Measurements from ENCODE around the gene SAMD4A. TPM values are rescaled to one million over a fixed set of nuclear protein-coding genes. Genes with fewer than 3 reads are reported as not detected.

Gene SAMD4A
- total RNA-seq, 6 experiments from 2014 or later: 33.8 to 53.7 (median 41.0) TPM

DNA sequence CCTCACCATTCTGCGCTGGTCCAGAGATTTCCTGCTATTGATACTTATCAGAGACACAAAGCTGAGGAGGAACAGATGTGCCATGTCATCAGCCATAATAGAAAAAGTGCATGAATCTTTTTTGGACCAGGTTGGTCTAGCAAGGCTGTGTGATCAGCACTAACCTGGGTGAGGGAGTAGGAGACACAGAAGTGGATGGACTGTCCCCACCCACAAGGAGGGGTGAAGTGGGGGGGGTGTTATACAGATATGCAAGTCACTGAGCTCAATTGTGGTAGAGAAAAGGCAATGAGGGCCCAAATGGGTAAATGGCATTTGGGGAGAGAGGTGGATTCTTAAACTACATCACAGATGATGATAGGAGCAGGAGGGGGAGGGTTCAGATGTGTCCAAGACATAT is 123.0 kb downstream of the SAMD4A start:
- no peak overlapping the region for H3K4me3 Mint-ChIP-seq
- no peak for DNase-seq
- TF ChIP-seq, protein P1, sequence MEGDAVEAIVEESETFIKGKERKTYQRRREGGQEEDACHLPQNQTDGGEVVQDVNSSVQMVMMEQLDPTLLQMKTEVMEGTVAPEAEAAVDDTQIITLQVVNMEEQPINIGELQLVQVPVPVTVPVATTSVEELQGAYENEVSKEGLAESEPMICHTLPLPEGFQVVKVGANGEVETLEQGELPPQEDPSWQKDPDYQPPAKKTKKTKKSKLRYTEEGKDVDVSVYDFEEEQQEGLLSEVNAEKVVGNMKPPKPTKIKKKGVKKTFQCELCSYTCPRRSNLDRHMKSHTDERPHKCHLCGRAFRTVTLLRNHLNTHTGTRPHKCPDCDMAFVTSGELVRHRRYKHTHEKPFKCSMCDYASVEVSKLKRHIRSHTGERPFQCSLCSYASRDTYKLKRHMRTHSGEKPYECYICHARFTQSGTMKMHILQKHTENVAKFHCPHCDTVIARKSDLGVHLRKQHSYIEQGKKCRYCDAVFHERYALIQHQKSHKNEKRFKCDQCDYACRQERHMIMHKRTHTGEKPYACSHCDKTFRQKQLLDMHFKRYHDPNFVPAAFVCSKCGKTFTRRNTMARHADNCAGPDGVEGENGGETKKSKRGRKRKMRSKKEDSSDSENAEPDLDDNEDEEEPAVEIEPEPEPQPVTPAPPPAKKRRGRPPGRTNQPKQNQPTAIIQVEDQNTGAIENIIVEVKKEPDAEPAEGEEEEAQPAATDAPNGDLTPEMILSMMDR (IDR thresholded peaks at IDR 0.05): no peak
- peak overlapping the region; percentile 1; the same call in 1 of the 2 replicates for H3K27ac Mint-ChIP-seq
- H3K27me3 Mint-ChIP-seq (ENCODE audit: insufficient read depth): peaks cover 5% of the 10 kb centered on the region
- H3K36me3 Mint-ChIP-seq (ENCODE audit: low read depth): peaks cover 16% of the 10 kb centered on the region
- no peaks in the 10 kb centered on the region for H3K9me3 Mint-ChIP-seq
- peaks cover 67% of the 10 kb centered on the region for H3K4me1 Mint-ChIP-seq (ENCODE audit: low read depth)

DNA sequence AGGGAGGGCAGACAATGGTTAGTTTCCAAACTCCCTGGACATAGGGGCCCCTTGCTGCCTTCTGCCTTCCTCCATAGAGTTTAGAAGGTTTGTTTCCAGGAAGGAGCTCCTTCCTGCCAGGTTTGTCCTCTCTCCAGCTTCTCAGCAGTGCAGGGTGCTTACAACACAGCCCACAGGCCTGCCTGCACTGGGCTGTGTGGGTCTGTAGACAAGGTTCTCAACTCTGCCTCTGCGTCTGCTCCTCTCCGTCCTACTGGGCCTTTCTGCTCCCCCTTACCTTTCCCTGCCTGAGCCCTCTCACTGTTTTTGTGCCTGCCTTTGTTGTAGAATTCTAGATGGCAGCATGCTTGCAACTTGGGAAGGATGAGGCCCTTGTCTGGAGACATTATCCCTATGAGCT is 124.0 kb downstream of the SAMD4A start:
- H3K27me3 Mint-ChIP-seq (ENCODE audit: insufficient read depth): peaks cover 5% of the 10 kb centered on the region; the same call in 1 of the 2 replicates
- TF ChIP-seq, protein P1 (IDR thresholded peaks at IDR 0.05): no peak
- 0 out of 2 replicates have a peak overlapping the region, but pooled peaks have one; percentile 17 for H3K27ac Mint-ChIP-seq
- no peak overlapping the region for H3K4me3 Mint-ChIP-seq
- H3K4me1 Mint-ChIP-seq (ENCODE audit: low read depth): peaks cover 57% of the 10 kb centered on the region
- H3K9me3 Mint-ChIP-seq: no peaks in the 10 kb centered on the region
- peaks cover 15% of the 10 kb centered on the region for H3K36me3 Mint-ChIP-seq (ENCODE audit: low read depth)
- DNase-seq: no peak

DNA sequence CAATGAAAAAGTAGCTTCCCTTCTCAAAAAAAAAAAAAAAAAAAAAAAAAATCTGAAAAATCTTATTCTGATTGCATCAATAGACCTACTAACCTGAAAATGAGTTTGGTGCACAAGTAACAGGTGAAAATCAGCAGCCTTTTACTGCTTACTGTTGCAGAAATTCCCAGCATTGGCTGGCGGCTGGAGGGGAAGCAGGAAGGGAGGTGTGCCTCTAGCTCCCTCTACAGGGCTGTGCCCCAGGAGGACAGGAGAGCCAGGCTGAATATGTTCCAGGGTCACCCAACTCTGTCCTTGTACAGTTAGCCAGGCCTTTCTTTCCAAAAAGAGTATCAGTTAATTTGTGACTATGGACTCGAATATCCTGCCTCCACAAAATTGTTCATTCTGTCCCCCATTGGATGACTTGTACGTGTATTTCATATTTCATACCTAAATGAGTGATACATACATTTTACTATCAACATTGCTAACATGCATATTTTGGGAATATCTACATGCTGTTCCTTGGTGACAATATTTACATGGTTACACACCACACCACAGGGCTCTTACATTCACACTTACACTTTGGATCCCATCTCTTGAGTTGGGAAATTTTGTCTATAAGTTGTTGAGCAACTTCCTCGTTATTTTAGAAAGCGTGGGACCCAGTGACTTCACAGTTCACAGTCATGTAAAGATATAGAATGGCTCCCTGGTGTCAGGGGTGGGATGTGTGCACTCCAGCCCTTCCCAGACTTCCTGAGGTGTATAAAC is 124.8 kb downstream of the SAMD4A start:
- H3K4me1 Mint-ChIP-seq (ENCODE audit: low read depth): peaks cover 52% of the 10 kb centered on the region
- TF ChIP-seq, protein P1 (IDR thresholded peaks at IDR 0.05): peak; percentile 89
- H3K27me3 Mint-ChIP-seq (ENCODE audit: insufficient read depth): peaks cover 3% of the 10 kb centered on the region; the same call in 1 of the 2 replicates
- H3K36me3 Mint-ChIP-seq (ENCODE audit: low read depth): peaks cover 15% of the 10 kb centered on the region
- DNase-seq: peak; percentile 59
- no peak overlapping the region for H3K27ac Mint-ChIP-seq
- H3K4me3 Mint-ChIP-seq: no peak overlapping the region
- no peaks in the 10 kb centered on the region for H3K9me3 Mint-ChIP-seq

DNA sequence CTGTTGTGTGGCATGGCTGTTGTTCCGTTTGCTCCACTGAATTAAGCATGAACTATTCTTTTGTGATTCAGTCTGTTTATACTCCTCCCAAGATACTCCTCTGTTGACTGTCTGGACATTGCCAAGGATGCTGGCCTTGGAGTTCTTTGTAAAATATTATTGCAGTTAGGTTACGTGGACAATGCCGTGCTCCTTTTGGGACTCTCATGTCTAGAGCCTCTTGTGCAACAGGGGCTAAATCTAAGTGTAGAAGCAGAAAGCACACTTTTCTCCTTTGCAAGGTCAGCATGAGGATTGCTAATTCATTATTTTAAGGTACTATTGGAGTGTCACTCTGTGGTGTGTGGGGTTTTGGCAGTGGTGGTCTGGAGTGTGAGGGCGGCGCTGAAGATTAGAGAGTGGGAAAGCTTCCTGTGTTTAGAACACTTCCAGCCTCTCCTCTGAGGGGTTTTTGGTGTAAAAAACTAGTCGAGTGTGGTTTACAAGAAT is 125.4 kb downstream of the SAMD4A start:
- Mint-ChIP-seq H3K27me3 (ENCODE audit: insufficient read depth) (peaks cover 3% of the 10 kb centered on the region; the same call in 1 of the 2 replicates), H3K36me3 (ENCODE audit: low read depth) (peaks cover 22% of the 10 kb centered on the region), H3K4me1 (ENCODE audit: low read depth) (peaks cover 52% of the 10 kb centered on the region), H3K27ac (no peak overlapping the region; the same call in 1 of the 2 replicates), H3K4me3 (no peak overlapping the region), H3K9me3 (no peaks in the 10 kb centered on the region)
- no peak for DNase-seq
- TF ChIP-seq, protein P1 (IDR thresholded peaks at IDR 0.05): no peak

DNA sequence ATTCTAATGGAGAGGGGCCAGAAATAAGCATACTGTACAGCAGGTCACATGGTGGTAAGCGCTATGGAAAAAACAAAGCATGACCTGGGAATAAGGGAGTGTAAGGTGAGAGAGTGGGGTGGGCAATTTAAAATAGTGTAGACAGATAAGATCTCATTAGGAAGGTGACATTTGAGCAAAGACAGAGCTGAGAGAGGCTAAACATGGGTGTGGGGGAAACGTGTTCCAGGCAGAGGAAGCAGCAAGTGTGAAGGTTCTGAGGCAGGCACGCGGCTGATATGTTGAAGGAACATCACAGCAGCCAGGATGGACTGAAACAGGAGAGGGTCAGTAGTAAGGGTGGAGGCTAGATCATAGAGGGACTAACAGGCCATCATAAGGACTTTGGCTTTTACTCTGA is 126.8 kb downstream of the SAMD4A start:
- Mint-ChIP-seq H3K9me3 (no peaks in the 10 kb centered on the region), H3K27ac (peak overlapping the region; percentile 5; the same call in 1 of the 2 replicates), H3K36me3 (ENCODE audit: low read depth) (peaks cover 21% of the 10 kb centered on the region), H3K27me3 (ENCODE audit: insufficient read depth) (peaks cover 1% of the 10 kb centered on the region; the same call in 1 of the 2 replicates), H3K4me3 (no peak overlapping the region), H3K4me1 (ENCODE audit: low read depth) (peaks cover 50% of the 10 kb centered on the region)
- TF ChIP-seq, protein P1 (IDR thresholded peaks at IDR 0.05): no peak
- DNase-seq: no peak
